Endothelial cell of umbilical vein (primary cell): ENCODE data around the gene CNKSR3. TPM values are rescaled to one million over a fixed set of nuclear protein-coding genes. Genes with fewer than 3 reads are reported as not detected.

Experiments
- BruUV-seq: library from RNA; stranded (reverse); fragments of 400-500 nt; replicated peaks from 2 replicates; lab custom pipeline; 2021; lab: Mats Ljungman, UMichigan
- CTCF ChIA-PET: fragments of 300-600, 350-600 bp; sonication (Branson Sonifier 250); formaldehyde crosslinking; loops from one replicate; lab custom pipeline; 2021; ENCODE audit warnings: antibody characterized with exemption, inconsistent platforms; lab: Charles Lee
- POLR2A ChIA-PET: fragments of 300-600, 350-600 bp; sonication (Branson Sonifier 250); formaldehyde crosslinking; loops from one replicate; lab custom pipeline; 2021; ENCODE audit warnings: antibody characterized with exemption, inconsistent platforms; lab: Charles Lee
- DNase-seq: peaks from one replicate; pipeline ENCODE4 v3.0.0-alpha.2; 2011; ENCODE audit warnings: low read depth, low spot score
- FAIRE-seq: peaks from 2 replicates; lab custom pipeline; 2011; peaks lifted over from hg19 to GRCh38; lab: Jason Lieb, UNC
- H2AFZ ChIP-seq: 2 replicates; pipeline ENCODE4 v1.6.0; 2012; ENCODE audit warnings: low read depth, low read length, control low read depth, inconsistent platforms
- H3K27ac ChIP-seq: 2 replicates; pipeline ENCODE4 v1.5.1; 2011; ENCODE audit warnings: low read depth, mild to moderate bottlenecking, control low read depth, low read length, moderate library complexity; ENCODE audit not compliant: insufficient read depth
- H3K27me3 ChIP-seq, 2 experiments: 2 replicates each; pipeline versions ENCODE4 v1.6.0 to v1.6.1; 2011; ENCODE audit warnings: low read length in 2 of 2, mixed read lengths in 1 of 2; ENCODE audit not compliant: control insufficient read depth in 2 of 2, insufficient read depth in 2 of 2
- H3K36me3 ChIP-seq, 2 experiments: 2 replicates in 1 of 2; 3 replicates in 1 of 2; pipeline ENCODE4 v1.5.1; 2011; ENCODE audit warnings: low read length in 2 of 2, mild to moderate bottlenecking in 1 of 2, moderate library complexity in 1 of 2; ENCODE audit not compliant: control insufficient read depth in 2 of 2, insufficient read depth in 2 of 2; ENCODE audit errors: extremely low read depth in 1 of 2
- H3K4me1 ChIP-seq: 3 replicates; pipeline ENCODE4 v1.5.1; 2011; ENCODE audit warnings: mild to moderate bottlenecking, low read length; ENCODE audit not compliant: control insufficient read depth, insufficient read depth; ENCODE audit errors: extremely low read depth
- H3K4me2 ChIP-seq: 2 replicates; pipeline ENCODE4 v1.6.1; 2011; ENCODE audit warnings: low read length, control low read depth, mixed read lengths; ENCODE audit not compliant: insufficient read depth
- H3K4me3 ChIP-seq, 3 experiments: fragments of 200-600 bp in 1 of 3; sonication (generic), shearing (Covaris generic) in 1 of 3; replicated peaks in 1 of 3; 2 replicates each; pipeline ENCODE4 v1.5.1; 2011 to 2016; ENCODE audit warnings: control low read depth in 3 of 3, low read length in 3 of 3, mild to moderate bottlenecking in 2 of 3, inconsistent platforms in 1 of 3, low read depth in 1 of 3, moderate library complexity in 1 of 3; ENCODE audit not compliant: insufficient read depth in 1 of 3
- H3K79me2 ChIP-seq: 2 replicates; pipeline ENCODE4 v1.6.0; 2012; ENCODE audit warnings: low read length, inconsistent platforms; ENCODE audit not compliant: control insufficient read depth, insufficient read depth
- H3K9ac ChIP-seq: replicated peaks from 2 replicates; pipeline ENCODE3; 2011; ENCODE audit warnings: low read length, control low read depth; ENCODE audit not compliant: insufficient read depth; ENCODE audit errors: extremely low read depth
- H3K9me1 ChIP-seq: replicated peaks from 3 replicates; pipeline ENCODE4 v1.6.0; 2011; ENCODE audit warnings: mild to moderate bottlenecking, low read length; ENCODE audit not compliant: control insufficient read depth, insufficient read depth; ENCODE audit errors: extremely low read depth
- H3K9me3 ChIP-seq: replicated peaks from 2 replicates; pipeline ENCODE4 v1.5.1; 2012; ENCODE audit warnings: low read length, inconsistent platforms; ENCODE audit not compliant: control insufficient read depth, insufficient read depth
- H4K20me1 ChIP-seq: replicated peaks from 2 replicates; pipeline ENCODE3; 2011; ENCODE audit warnings: mild to moderate bottlenecking, low read length; ENCODE audit not compliant: control insufficient read depth, insufficient read depth; ENCODE audit errors: extremely low read depth
- EZH2 ChIP-seq: IDR thresholded peaks from 2 replicates; pipeline ENCODE4 v1.6.1; 2012; ENCODE audit warnings: borderline replicate concordance, low read depth, mild to moderate bottlenecking, moderate library complexity, low read length, inconsistent platforms; ENCODE audit not compliant: severe bottlenecking
- FOS ChIP-seq: IDR thresholded peaks from 2 replicates; pipeline ENCODE4 v1.6.1; 2011; ENCODE audit warnings: mild to moderate bottlenecking, low read length, moderate library complexity, borderline replicate concordance; ENCODE audit not compliant: insufficient read depth
- GATA2 ChIP-seq: IDR thresholded peaks from 2 replicates; pipeline ENCODE4 v1.7.0; 2011; ENCODE audit warnings: low read depth, mild to moderate bottlenecking, moderate library complexity, mixed read lengths, low read length; ENCODE audit not compliant: insufficient read length, insufficient read depth
- JUN ChIP-seq: IDR thresholded peaks from 2 replicates; pipeline ENCODE4 v1.6.1; 2011; ENCODE audit warnings: borderline replicate concordance, low read depth; ENCODE audit not compliant: insufficient read length, insufficient read depth
- MYC ChIP-seq: IDR thresholded peaks from one replicate; pipeline ENCODE4 v1.6.1; 2011; ENCODE audit warnings: mild to moderate bottlenecking, low read depth, low read length
- POLR2A ChIP-seq: IDR thresholded peaks from 2 replicates; pipeline ENCODE4 v1.6.1; 2012; ENCODE audit warnings: low read depth, mild to moderate bottlenecking, control low read depth, low read length
- POLR2AphosphoS5 ChIP-seq: IDR thresholded peaks from 2 replicates; pipeline ENCODE4 v1.6.1; 2012; ENCODE audit warnings: low read depth, mild to moderate bottlenecking, control low read depth, low read length, moderate library complexity; ENCODE audit not compliant: insufficient read depth
- dilution Hi-C: fragments of 300-500 bp; cut with MboI; formaldehyde crosslinking; loops from one replicate; pipeline ENCODE4 v1.15.0; 2019; ENCODE audit warnings: low sequenced_read_pairs; ENCODE audit not compliant: extremely low pct_ligation_motif_present
- intact Hi-C: fragments of 100-400 bp; cut with micrococcal nuclease; formaldehyde crosslinking; loops from one replicate; pipeline ENCODE4 v1.10.0; 2022
- polyA plus RNA-seq, 4 experiments: library from polyadenylated mRNA; depleted of rRNA in 3 of 4; stranded (reverse) in 3 of 4; unstranded in 1 of 4; fragments of >200 nt; gene quantifications; 2 replicates each; pipeline versions ENCODE4 v1.2.1 to v1.2.3, GENCODE V29; 2011 to 2012; ENCODE audit warnings: missing spikeins in 1 of 4
- total RNA-seq: library from RNA; stranded (reverse); gene quantifications from 2 replicates; pipeline ENCODE4 v1.2.3, GENCODE V29; 2021
- TF ChIP-seq, protein P1 (sequence below): IDR thresholded peaks from 2 replicates; pipeline ENCODE4 v1.6.1; 2011; ENCODE audit not compliant: insufficient read depth, insufficient read length
- TF ChIP-seq, protein P2 (sequence below), 2 donors: IDR thresholded peaks; 1 replicate in 1 of 2; 2 replicates in 1 of 2; pipeline ENCODE4 v1.5.1; 2011; ENCODE audit warnings: low read length in 2 of 2, mild to moderate bottlenecking in 2 of 2, moderate library complexity in 2 of 2, control low read depth in 1 of 2, inconsistent platforms in 1 of 2, low read depth in 1 of 2; ENCODE audit not compliant: insufficient read depth in 1 of 2; ENCODE audit errors: extremely low read depth in 1 of 2

The CNKSR3 gene
- total and polyA plus RNA-seq, 2 donors (not counting 3 experiments of a cell fraction or from before 2014, with no cell fraction given), result 2.3 to 15.6 TPM

GRCh38 chr6:154404791-154405400, 105.6 kb downstream of the CNKSR3 start:
- Histone ChIP-seq H3K9ac (no peak overlapping the region), H3K27me3 (no peaks in the 10 kb centered on the region), H3K27ac (no peak overlapping the region), H3K36me3 (peaks cover 0 to 2% of the 10 kb centered on the region in 2 experiments), H2AFZ (no peak overlapping the region), H4K20me1 (no peaks in the 10 kb centered on the region), H3K4me3 (no peak overlapping the region), H3K4me1 (peaks cover 12% of the 10 kb centered on the region), H3K79me2 (no peaks in the 10 kb centered on the region), H3K9me3 (no peaks in the 10 kb centered on the region), H3K4me2 (no peak overlapping the region), H3K9me1 (no peaks in the 10 kb centered on the region)
- CTCF ChIA-PET, result interaction anchor here (1.6 kb wide), 1 partner anchor 250 kb away, joined by 3 read pairs; no protein-coding TSS in a partner anchor
- TF ChIP-seq POLR2AphosphoS5, result no peak
- TF ChIP-seq, protein P1, sequence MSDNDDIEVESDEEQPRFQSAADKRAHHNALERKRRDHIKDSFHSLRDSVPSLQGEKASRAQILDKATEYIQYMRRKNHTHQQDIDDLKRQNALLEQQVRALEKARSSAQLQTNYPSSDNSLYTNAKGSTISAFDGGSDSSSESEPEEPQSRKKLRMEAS, result no peak
- TF ChIP-seq EZH2, result no peak
- TF ChIP-seq, protein P2, sequence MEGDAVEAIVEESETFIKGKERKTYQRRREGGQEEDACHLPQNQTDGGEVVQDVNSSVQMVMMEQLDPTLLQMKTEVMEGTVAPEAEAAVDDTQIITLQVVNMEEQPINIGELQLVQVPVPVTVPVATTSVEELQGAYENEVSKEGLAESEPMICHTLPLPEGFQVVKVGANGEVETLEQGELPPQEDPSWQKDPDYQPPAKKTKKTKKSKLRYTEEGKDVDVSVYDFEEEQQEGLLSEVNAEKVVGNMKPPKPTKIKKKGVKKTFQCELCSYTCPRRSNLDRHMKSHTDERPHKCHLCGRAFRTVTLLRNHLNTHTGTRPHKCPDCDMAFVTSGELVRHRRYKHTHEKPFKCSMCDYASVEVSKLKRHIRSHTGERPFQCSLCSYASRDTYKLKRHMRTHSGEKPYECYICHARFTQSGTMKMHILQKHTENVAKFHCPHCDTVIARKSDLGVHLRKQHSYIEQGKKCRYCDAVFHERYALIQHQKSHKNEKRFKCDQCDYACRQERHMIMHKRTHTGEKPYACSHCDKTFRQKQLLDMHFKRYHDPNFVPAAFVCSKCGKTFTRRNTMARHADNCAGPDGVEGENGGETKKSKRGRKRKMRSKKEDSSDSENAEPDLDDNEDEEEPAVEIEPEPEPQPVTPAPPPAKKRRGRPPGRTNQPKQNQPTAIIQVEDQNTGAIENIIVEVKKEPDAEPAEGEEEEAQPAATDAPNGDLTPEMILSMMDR (IDR thresholded peaks at IDR 0.05; ENCODE audit: extremely low read depth in 1 of 2, insufficient read depth in 1 of 2, low read depth in 1 of 2, low read length in 2 of 2), result no peak
- no peak for TF ChIP-seq JUN
- TF ChIP-seq POLR2A, result no peak
- TF ChIP-seq FOS, result no peak
- TF ChIP-seq MYC, result no peak
- TF ChIP-seq GATA2, result no peak
- DNase-seq, result no peak
- POLR2A ChIA-PET, result no interaction called here
- dilution Hi-C loops (no loop called here), intact Hi-C loops (no loop called here)
- BruUV-seq, result no TSS peak
- no peak for FAIRE-seq
